T-helper 17 cell (primary cell): ENCODE data around the gene PLP2. TPM values are rescaled to one million over a fixed set of nuclear protein-coding genes. Genes with fewer than 3 reads are reported as not detected.

ENCODE experiments used
- ATAC-seq: fragments of 150-1000 bp; cut with Tn5 transposase; 2 replicates; pipeline ENCODE4 v1.10.0; 2021; ENCODE audit warnings: mild to moderate bottlenecking, moderate library complexity
- DNase-seq, 3 donors: peaks; one replicate each; pipeline versions ENCODE4 v3.0.0 to v3.0.0-alpha.2; 2020 to 2021
- H3K9me3 ChIP-seq: one replicate; pipeline ENCODE4 v1.7.0; 2013; ENCODE audit warnings: low read length, mild to moderate bottlenecking; ENCODE audit not compliant: control insufficient read depth, poor library complexity, severe bottlenecking
- H3K27ac Mint-ChIP-seq: one replicate; pipeline ENCODE4 v1.8.0; 2022; ENCODE audit warnings: mild to moderate bottlenecking, moderate library complexity, mixed read lengths
- H3K27me3 Mint-ChIP-seq: one replicate; pipeline ENCODE4 v1.8.0; 2022; ENCODE audit warnings: mixed read lengths
- H3K36me3 Mint-ChIP-seq: one replicate; pipeline ENCODE4 v1.8.0; 2022; ENCODE audit warnings: low read depth, mixed read lengths
- H3K4me1 Mint-ChIP-seq: one replicate; pipeline ENCODE4 v1.8.0; 2022; ENCODE audit warnings: mild to moderate bottlenecking, mixed read lengths
- H3K4me3 Mint-ChIP-seq: one replicate; pipeline ENCODE4 v1.8.0; 2022; ENCODE audit warnings: mild to moderate bottlenecking, moderate library complexity, mixed read lengths
- total RNA-seq, 4 donors: library from RNA in 2 of 4; stranded (reverse) in 2 of 4; gene quantifications; one replicate each; pipeline ENCODE4 v1.2.3 and lab custom pipeline; 2022 to 2026

PLP2 gene
- total RNA-seq, 2 donors from 2014 or later: 180 to 203 TPM

DNA sequence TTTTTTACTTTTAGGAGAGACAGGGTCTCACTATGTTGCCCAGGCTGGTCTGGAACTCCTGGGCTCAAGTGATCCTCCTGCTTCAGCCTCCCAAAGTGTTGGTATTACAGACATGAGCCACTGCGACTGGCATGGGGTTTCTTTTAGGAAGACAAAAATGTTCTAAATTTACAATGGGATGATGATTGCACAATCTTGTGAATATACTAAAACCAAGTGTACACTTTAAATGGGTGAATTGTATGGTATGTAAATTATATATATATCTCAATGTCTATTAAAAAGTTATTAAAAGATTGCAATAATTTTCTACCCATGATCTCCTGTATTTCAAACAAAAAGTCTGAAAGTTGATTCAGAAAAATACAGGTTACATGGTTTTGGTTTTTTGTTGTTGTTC lies 18.2 kb upstream of the PLP2 start:
- H3K27ac Mint-ChIP-seq: no peak overlapping the region
- H3K27me3 Mint-ChIP-seq: no peaks in the 10 kb centered on the region
- DNase-seq: no peak
- no peaks in the 10 kb centered on the region for H3K9me3 ChIP-seq
- H3K4me3 Mint-ChIP-seq: no peak overlapping the region
- no peak for ATAC-seq
- peaks cover 13% of the 10 kb centered on the region for H3K4me1 Mint-ChIP-seq
- H3K36me3 Mint-ChIP-seq: no peaks in the 10 kb centered on the region

DNA sequence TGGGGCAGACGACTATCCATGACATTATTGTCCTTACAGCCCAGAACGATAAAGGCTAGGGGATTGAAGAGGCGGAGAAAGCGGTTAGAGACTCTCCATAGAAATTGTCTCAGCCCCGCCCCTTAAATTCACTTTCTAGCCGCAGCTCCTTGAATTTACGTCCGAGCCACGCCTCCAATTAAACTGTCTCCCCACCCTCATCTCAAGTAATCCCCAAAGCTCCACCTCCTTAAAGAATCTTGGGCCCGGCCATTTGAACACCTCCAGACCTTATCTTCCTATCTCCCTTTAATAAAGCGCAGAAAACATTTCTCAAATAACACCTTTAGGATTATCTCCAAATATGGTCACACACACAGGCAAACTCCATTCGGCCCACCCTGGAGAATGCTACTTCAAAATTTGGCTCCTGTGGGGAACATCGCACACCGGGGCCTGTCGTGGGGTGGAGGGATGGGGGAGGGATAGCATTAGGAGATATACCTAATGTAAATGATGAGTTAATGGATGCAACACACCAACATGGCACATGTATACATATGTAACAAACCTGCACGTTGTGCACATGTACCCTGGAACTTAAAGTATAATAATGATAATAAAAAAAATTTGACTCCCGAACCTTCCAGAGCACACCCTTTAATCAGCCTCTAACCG lies 16.3 kb upstream of the PLP2 start:
- H3K4me3 Mint-ChIP-seq: peak overlapping the region; percentile 95
- ATAC-seq: peak; percentile 6
- DNase-seq: peak in 1 of 3 donors; percentile 12
- peak overlapping the region; percentile 86 for H3K27ac Mint-ChIP-seq
- no peaks in the 10 kb centered on the region for H3K27me3 Mint-ChIP-seq
- no peaks in the 10 kb centered on the region for H3K9me3 ChIP-seq
- H3K4me1 Mint-ChIP-seq: peaks cover 13% of the 10 kb centered on the region
- H3K36me3 Mint-ChIP-seq: no peaks in the 10 kb centered on the region

DNA sequence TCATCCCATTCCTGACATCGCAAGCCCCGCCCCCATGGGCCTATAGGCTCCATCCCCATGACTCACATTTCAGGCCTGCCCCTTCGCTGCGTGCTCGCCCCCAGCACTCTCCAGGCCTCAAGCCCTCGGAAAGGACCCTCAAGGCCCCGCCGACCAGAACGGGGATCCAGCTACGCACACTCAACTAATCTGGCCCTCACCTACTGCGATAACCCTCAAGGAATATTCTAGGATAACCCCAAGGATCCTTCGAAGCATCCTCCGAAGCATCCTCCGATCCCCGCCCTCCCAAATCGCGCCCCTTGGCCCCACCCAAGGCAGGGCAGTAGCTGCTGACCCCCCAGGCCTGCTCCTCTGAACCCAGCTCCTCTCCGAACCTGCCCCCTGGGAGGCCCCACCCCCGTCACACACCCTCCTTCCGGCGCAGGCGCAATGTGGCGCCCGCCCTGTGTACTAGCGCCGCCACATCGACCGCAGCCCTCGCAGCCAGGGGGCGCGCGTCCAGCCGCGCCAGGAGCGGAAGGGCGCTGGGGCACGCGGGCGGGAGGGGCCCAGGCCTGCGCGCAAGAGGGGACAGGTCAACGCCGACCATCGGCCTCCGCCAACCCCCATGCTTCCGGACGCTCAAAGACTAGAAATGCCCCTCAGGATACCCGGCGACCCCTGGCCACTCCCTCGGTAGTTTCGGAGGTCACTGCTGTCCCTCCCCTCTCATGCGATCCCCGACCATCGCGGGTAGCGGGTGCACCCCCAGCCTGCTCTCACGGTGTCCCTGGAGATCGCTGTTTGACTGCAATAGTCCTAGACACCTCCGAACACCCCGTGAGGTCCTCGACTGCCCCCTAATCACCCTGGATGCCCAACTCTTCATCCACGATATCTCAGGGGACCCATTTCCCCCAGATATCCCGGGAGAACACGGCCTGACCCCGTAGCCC lies 15.5 kb upstream of the PLP2 start:
- ATAC-seq: peak; percentile 97
- no peaks in the 10 kb centered on the region for H3K36me3 Mint-ChIP-seq
- H3K4me1 Mint-ChIP-seq: peaks cover 11% of the 10 kb centered on the region
- DNase-seq: peak; percentile 74 to 77 (median 75)
- H3K4me3 Mint-ChIP-seq: peak overlapping the region; percentile 95
- H3K27me3 Mint-ChIP-seq: no peaks in the 10 kb centered on the region
- peak overlapping the region; percentile 86 for H3K27ac Mint-ChIP-seq
- no peaks in the 10 kb centered on the region for H3K9me3 ChIP-seq

DNA sequence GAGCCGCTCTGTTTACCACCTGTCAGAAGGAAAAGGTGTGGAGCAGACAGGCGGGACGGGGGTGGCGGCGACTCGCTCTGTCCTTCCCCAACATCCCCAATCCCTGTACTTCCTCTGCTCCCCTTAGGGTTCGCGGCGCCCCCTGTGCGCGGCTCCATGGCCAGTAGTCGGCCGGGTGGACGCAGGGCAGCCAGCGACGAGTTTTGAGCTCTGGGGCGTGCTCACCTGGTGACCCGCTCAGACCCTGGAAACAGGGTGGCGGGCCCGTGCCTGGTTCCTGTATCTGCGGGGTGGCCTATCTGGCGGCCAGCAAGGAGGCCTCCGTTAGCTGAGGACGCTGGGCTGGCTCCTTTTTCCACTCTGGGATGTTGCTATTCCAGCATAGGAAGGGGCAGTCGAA lies 14.5 kb upstream of the PLP2 start:
- ATAC-seq: no peak
- Mint-ChIP-seq H3K4me1 (peaks cover 11% of the 10 kb centered on the region), H3K4me3 (no peak overlapping the region)

DNA sequence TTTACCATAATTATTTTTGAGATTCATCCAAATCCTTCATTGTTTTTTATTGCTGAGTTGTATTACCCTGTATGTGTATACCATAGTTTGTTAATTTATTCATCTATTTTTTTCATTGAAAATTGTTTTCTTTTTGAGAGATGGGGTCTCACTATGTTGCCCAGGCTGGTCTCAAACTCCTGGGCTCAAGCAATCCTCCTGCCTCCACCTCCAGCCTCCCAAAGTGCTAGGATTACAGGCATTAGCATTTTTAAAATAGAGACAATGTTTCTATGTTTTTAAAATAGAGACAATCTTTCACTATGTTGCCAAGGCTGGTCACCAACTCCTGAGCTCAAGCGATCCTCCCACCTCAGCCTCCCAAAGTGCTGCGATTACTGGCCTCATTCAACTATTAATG lies 10.8 kb upstream of the PLP2 start:
- Mint-ChIP-seq H3K4me3 (no peak overlapping the region), H3K27ac (no peak overlapping the region), H3K36me3 (no peaks in the 10 kb centered on the region), H3K27me3 (no peaks in the 10 kb centered on the region), H3K4me1 (peaks cover 13% of the 10 kb centered on the region)
- no peaks in the 10 kb centered on the region for H3K9me3 ChIP-seq
- no peak for DNase-seq
- ATAC-seq: no peak

More for the DNA sequence above, 14.5 kb upstream of the PLP2 start:
- Mint-ChIP-seq H3K36me3 (no peaks in the 10 kb centered on the region), H3K27ac (no peak overlapping the region), H3K27me3 (no peaks in the 10 kb centered on the region)
- DNase-seq: no peak
- no peaks in the 10 kb centered on the region for H3K9me3 ChIP-seq

DNA sequence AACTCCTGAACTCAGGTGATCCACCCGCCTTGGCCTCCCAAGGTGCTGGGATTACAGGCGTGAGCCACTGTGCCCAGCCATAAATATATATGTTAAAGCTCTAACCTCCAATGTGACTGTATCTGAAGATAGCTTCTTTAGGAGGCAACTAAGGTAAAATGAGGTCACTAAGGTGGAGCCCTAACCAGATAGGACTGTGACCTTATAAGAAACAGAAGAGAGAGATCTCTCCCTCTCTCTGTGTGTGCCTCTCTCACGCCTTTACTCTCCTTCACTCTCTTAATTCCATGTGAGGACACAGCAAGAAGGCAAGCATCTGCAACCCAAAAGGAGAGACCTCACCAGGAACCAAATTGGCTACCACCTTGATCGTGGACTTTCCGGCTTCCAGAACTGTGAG lies 10.1 kb upstream of the PLP2 start:
- H3K9me3 ChIP-seq: no peaks in the 10 kb centered on the region
- H3K27ac Mint-ChIP-seq: no peak overlapping the region
- H3K27me3 Mint-ChIP-seq: no peaks in the 10 kb centered on the region
- H3K36me3 Mint-ChIP-seq: no peaks in the 10 kb centered on the region
- ATAC-seq (no peak), DNase-seq (no peak)
- H3K4me1 Mint-ChIP-seq: peaks cover 12% of the 10 kb centered on the region
- H3K4me3 Mint-ChIP-seq: no peak overlapping the region

DNA sequence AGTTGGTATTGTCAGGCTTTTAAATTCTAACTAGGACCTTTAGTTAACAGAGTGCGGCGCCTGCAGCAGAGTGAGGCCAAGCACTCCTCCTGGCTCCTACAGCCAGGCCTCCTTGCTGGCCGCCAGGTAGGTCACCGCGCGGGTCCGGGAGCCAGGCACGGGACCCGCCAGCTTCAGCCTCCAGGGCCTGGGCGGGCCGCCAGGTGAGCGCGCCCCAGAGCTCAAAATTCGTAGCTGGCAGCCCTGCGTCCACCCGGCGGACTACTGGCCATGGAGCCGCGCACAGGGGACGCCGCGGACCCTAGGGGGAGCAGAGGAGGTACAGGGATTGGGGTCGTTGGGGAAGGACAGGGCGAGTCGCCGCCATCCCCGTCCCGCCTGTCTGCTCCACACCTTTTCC lies 9.1 kb upstream of the PLP2 start, which contains the start of gene MAGIX:
Gene MAGIX, plus strand, starts transcription at position 139 of the 400 bp plus-strand sequence. Its CDS starts 132 bp downstream, at position 271.
- H3K9me3 ChIP-seq: no peaks in the 10 kb centered on the region
- Mint-ChIP-seq H3K36me3 (no peaks in the 10 kb centered on the region), H3K27me3 (no peaks in the 10 kb centered on the region), H3K4me3 (peak within 1 kb of the TSS; percentile 89), H3K27ac (peak within 1 kb of the TSS; percentile 87), H3K4me1 (peaks cover 18% of the 10 kb centered on the region)
- ATAC-seq: no peak
- DNase-seq: no peak

DNA sequence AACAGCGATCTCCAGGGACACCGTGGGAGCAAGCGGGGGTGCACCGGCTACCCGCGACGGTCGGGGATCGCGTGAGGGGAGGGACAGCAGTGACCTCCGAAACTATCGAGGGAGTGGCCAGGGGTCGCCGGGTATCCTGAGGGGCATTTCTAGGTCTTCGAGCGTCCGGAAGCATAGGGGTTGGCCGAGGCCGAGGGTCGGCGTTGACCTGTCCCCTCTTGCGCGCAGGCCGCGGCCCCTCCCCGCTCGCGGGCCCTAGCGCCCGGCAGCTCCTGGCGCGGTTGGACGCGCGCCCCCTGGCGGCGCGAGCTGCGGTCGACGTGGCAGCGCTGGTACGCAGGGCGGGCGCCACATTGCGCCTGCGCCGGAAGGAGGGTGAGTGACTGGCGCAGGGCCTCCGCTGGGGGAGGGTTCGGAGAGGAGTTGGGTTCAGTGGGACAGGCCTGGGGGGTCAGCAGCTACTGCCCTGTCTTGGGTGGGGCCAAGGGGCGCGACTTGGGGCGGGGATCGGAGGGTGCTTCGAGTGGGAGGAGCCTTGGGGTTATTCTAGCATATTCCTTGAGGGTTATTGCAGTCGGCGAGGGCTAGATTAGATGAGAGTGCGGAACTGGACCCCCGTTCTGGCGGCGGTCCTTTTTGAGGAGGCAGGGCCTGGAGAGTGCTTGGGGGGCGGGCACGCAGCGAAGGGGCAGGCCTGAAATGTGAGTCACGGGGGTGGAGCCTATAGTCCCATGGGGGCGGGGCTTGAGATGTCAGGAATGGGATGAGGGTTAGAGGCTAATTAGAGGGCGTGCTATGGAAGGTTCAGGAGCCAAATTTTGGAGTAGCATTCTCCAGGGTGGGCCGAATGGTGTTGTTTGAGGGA lies 7.9 kb upstream of the PLP2 start:
- Mint-ChIP-seq H3K27ac (peak overlapping the region; percentile 87), H3K36me3 (no peaks in the 10 kb centered on the region), H3K4me3 (peak overlapping the region; percentile 89), H3K4me1 (peaks cover 18% of the 10 kb centered on the region), H3K27me3 (no peaks in the 10 kb centered on the region)
- no peaks in the 10 kb centered on the region for H3K9me3 ChIP-seq
- DNase-seq (peak; percentile 73 to 77 (median 74)), ATAC-seq (peak; percentile 60)

DNA sequence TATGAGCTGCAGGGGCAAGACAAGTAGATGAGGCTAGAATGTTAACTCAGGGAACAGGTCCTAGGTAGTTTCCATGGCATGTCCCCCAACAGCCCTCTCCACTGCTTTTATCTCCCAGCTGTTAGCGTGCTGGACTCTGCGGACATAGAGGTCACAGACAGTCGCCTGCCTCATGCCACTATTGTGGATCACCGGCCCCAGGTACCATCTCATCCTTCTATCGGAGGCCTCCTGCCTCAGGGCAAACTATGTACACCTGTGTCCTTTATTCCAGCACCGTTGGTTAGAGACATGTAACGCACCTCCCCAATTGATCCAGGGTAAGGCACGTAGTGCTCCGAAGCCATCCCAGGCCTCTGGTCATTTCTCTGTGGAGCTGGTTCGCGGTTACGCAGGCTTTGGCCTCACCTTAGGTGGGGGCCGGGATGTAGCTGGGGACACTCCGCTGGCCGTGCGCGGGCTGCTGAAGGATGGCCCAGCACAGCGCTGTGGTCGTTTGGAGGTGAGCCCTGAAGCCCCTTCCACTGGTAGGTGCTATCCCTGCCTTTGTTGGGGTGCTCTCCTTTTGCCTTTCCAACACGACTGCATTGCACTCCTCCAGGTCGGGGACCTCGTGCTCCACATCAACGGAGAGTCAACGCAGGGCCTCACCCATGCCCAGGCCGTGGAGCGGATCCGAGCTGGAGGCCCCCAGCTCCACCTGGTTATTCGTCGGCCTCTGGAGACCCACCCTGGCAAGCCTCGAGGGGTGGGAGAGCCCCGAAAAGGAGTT lies 6.9 kb upstream of the PLP2 start:
- Mint-ChIP-seq H3K27me3 (no peaks in the 10 kb centered on the region), H3K4me1 (peaks cover 18% of the 10 kb centered on the region), H3K36me3 (no peaks in the 10 kb centered on the region), H3K4me3 (peak overlapping the region; percentile 89), H3K27ac (peak overlapping the region; percentile 96)
- DNase-seq (no peak), ATAC-seq (no peak)
- H3K9me3 ChIP-seq: no peaks in the 10 kb centered on the region

DNA sequence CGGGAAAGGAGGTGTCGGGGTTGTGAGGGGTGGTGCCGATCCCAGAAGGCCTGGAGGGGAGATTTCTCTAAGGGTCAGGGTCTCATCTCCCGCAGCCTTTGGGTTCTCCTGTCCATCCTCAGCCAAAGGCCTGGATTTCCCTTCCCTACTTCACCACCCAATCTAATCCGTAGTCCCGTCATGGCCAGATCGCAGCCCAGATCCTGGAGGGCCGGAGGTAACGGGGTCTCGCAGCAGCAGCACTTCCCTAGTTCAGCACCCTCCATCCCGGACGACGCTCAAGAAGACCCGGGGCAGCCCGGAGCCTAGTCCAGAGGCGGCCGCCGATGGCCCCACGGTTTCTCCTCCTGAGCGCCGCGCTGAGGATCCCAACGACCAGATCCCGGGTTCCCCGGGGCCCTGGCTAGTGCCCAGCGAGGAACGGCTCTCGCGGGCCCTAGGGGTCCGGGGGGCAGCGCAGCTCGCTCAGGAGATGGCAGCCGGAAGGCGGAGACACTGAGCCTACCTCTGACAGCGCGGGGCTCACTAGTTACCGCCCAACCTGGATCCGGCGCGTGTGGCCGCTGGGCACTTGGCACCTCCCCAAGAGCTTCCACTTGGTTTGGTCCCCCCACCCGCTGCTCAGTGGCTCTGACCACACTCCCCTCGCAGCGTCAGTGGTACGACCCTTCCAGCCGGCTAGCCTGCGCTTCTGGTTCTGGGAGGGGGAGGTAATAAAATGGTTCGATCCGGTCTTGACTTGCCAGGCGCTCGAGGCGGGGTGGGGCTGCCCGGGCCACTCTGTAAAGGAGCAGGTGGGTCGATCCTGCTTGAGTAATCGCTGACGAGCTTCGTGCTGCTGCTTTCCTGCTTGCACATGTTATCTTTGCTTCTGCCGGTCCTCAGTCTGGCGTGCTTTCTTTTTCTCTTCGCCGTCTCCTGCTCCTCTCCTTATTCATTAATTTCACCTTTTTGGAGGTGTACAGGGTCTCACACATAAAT lies 5.5 kb upstream of the PLP2 start:
- no peaks in the 10 kb centered on the region for H3K9me3 ChIP-seq
- no peaks in the 10 kb centered on the region for H3K27me3 Mint-ChIP-seq
- H3K4me1 Mint-ChIP-seq: peaks cover 18% of the 10 kb centered on the region
- H3K27ac Mint-ChIP-seq: peak overlapping the region; percentile 96
- peak overlapping the region; percentile 89 for H3K4me3 Mint-ChIP-seq
- ATAC-seq (peak; percentile 74), DNase-seq (peak; percentile 44 to 65 (median 44))
- H3K36me3 Mint-ChIP-seq: no peaks in the 10 kb centered on the region

DNA sequence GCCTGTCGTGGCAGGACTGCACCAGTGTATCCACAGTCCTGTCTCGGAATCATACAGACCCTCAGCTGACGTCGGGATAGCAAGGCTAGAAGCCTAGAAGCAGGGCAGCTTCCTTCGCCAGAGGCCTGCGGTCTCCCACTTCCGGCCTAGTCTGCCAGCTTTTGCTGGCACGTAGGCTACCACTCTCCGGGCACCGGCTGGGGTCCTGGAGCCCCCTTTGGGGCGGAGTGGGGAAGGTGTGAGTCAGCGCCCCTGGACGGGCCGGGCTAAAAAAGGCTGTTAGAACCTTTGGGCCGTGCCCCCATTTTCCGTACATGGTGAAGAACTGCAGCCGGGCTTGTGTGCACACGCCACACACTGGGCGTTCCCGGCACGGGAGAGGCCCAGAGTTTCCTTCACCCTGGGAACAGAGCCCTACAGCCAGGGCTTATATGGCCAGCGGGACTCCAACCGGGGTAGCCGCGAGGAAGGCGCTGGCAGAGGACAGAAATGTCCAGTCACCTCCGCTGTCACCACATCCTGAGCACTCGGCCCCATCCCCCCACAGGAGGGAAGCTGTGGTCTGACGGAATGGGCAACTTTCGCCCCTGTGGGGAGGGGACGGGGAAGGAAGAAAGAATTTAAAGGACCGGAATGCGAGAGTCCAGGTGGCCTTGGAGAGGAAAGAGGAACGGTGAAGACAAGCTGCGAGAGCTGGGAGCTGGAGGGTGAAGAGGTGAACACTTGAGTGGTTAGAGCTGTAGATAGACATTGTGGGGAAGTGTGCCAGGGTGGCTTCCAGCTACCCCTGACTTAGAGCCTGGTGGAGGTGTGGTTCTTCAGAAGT lies 4.6 kb upstream of the PLP2 start:
- DNase-seq (peak; percentile 33 to 58 (median 48)), ATAC-seq (peak; percentile 53)
- H3K36me3 Mint-ChIP-seq: no peaks in the 10 kb centered on the region
- H3K27ac Mint-ChIP-seq: peak overlapping the region; percentile 96
- peaks cover 18% of the 10 kb centered on the region for H3K4me1 Mint-ChIP-seq
- H3K27me3 Mint-ChIP-seq: no peaks in the 10 kb centered on the region
- H3K9me3 ChIP-seq: no peaks in the 10 kb centered on the region
- peak overlapping the region; percentile 89 for H3K4me3 Mint-ChIP-seq
